Measurements from ENCODE around the gene CCNE1.
"Not testable (repeated sequence)": the region's sequence is repeated elsewhere in the genome, so short reads cannot be mapped to it uniquely, and the experiment has no call there.

Gene CCNE1

DNA sequence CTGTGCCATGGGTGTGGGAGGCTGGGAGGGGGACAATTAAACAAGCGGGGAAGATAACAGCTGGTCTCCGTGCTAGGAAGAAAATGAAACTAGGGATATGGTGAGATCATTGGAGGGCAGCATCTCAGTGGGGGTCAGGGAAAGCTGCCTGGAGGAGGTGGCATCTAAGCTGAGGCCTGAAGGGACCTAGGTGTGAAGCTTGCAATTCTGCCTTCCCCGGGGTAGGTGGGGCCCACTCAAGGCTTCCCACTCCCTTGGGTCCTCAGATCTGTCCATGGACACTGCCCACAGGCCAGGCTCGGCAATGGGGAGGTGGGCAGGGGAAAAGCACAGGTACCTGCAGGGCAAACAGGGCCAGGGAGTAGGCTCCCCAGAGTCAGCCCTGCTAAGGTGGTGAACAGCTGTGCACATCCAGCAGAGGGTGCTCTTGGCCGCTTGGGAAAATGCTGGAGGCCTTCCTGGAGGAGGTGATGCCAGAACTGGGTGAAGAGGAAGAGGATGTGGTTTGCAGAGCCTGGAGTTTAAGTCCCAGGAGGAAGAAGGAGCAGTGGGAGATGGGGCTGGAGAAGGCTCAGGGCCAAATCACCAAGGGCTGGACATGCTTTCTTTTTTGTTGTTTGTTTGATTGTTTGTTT lies 25.7 kb upstream of the CCNE1 start:
- H3K4me3 ChIP-seq (ENCODE audit: low read depth, low read length) = no peak overlapping the region

DNA sequence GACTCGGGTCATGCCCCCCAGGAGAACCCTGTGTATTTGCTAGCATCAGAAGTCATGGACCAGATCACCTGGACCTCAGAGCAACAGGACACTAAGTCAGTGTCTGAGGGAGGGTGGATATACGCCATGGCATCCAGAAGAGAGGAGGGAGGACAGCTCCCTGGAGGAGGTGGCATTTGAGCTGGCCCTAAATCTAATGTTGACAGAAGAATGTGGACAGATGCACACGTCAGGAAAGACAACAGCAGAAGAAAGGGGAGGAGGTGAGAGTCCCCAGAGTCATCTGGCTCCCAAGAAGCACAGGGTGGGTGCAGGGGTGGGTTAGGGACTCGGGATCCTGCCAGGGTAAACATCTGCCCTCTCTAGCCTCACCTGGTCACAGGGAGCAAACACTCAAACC lies 24.5 kb upstream of the CCNE1 start:
- H3K4me3 ChIP-seq (ENCODE audit: low read depth, low read length) = no peak overlapping the region

DNA sequence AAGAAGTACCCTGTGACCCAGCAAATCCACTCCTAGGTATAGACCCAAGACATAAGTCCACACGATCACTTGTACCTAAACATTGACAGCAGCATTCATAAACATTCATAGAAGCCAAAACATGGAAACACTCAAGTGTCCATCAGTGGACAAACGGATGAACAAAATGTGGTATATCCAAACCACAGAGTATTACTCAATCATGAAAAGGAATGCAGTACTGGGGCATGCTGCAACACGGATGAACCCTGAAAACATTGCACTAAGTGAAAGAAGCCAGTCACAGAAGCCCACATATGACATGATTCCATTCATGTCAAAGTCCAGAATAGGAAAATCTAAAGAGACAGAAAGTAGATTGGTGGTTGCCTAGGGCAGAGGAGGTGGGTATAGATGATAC lies 22.8 kb upstream of the CCNE1 start:
- H3K4me3 ChIP-seq (ENCODE audit: low read depth, low read length) = no peak overlapping the region

DNA sequence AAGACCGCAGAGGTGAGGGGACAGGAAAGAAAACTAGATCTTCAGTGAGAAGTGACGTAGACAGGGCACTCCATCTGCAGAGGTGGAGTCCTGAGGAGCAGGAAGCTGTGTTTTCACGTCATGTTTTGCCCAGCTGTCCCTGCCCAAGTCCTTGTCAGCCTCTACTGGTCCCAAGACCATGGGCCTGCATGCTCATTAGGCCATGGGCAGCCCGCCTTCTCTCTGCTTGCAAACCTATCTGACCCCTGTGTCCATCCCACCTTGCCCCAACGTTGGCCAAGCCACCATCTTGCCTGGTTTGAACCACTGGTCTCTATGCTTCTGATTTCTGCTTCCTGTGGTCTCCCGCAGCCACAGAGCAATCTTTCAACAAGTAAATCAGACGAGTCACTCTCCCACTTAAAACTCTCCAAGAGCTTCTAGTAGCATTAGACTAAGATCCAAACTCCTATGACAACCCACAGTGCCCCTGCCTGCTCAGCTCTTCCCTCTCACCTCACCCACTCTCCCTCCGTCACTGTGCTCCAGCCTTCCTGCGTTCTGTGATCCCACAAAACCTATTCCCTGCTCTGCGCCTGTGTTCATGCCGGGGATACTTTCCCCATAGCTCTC lies 18.6 kb upstream of the CCNE1 start:
- no peak overlapping the region for H3K4me3 ChIP-seq (ENCODE audit: low read depth, low read length)

DNA sequence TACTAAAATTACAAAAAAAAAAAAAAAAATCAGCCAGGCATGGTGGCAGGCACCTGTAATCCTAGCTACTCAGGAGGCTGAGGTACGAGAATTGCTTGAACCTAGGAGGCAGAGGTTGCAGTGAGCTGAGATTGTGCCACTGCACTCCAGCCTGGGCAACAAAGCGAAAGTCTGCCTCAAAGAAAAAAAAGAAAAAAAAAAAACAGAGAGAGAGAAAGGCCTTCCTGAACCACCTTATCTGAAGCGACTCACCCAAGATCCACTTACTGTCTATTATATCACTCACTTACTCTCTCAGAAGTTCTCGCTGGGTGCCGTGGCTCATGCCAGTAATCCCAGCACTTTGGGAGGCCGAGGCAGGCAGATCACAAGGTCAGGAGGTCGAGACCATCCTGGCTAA lies 17.3 kb upstream of the CCNE1 start:
- not testable (repeated sequence) for H3K4me3 ChIP-seq (ENCODE audit: low read depth, low read length)

DNA sequence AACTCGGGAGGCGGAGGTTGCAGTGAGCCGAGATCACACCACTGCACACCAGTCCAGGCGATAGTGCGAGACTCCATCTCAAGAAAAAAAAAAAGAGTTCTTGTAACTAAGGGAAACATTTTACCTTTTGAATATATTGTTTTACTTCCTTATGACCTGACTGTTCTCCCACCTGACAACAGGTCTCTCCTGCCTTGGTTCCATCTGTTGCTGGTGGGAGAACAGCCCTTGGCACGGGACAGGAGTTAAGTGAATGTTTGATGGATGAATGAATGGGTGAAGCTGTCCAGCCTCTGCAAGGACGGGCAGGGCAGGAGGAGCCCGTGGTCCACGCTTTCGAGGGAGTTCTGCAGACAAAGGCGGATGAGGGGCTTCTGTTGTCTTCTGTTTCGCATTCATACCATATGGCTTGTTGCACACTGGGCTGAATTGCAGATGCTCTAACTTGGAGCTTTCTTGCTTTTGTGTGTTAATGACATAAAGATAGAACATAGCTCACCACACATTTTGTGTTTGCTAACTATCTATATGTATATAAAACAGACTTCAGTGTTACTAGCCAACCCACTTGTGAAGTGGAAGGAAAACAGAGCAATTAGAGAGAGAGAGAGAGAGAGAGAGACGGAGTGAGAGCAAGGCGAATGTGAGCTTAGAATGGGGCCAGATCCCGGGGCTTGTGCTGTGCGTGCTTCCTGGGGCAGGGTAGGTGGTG lies 16.2 kb upstream of the CCNE1 start:
- H3K4me3 ChIP-seq (ENCODE audit: low read depth, low read length) = no peak overlapping the region

DNA sequence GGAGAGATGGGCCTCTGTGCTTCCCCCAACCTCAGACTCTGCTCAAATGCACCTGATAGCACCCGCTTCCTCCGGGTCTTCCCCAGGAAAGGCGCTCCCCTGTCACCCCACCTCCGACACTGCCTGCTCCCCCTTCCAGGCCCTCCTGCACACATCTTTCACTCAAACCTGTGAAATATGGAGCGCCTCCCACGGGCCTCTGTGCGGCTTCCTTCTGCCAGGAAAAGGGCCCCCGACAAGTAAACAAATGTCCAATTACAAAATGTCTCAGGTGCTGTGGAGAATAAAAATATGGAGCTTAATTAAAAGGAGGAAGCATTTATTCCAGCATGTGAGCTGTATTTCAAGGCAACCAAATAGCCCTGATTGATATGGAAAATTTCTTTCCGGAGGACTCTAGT lies 15.6 kb upstream of the CCNE1 start:
- H3K4me3 ChIP-seq (ENCODE audit: low read depth, low read length) = no peak overlapping the region

DNA sequence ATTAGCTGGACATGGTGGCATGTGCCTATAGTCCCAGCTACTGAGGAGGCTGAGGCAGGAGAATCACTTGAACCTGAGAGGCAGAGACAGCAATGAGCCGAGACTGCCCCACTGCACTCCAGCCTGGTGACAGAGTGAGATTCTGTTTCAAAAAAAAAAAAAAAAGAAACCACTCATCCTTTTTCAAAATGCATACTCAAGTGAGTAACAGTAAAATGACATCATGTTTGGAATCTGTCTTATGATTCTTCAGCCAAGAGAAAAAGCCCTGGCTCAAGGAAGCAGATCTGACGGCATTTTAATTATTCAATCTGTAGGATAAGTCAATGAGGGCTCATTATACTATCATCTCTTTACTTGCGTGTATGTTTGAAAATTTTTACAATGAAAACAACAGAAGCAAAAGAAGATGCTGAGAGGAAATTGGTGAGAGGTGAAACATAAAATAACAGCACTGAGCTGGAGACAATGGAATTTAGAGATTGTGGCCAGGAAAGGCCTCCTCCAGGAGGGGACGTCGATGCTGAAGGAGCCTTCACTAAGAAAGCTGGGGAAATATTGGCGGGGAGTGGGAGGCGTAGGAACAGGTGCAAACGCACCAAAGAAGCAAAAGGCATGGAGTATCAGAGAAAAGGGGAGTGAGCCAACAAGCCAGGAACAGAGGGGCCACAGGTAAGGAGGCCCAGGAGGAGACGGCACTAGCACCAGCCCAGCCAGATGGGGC lies 12.9 kb upstream of the CCNE1 start:
- no peak overlapping the region for H3K4me3 ChIP-seq (ENCODE audit: low read depth, low read length)

DNA sequence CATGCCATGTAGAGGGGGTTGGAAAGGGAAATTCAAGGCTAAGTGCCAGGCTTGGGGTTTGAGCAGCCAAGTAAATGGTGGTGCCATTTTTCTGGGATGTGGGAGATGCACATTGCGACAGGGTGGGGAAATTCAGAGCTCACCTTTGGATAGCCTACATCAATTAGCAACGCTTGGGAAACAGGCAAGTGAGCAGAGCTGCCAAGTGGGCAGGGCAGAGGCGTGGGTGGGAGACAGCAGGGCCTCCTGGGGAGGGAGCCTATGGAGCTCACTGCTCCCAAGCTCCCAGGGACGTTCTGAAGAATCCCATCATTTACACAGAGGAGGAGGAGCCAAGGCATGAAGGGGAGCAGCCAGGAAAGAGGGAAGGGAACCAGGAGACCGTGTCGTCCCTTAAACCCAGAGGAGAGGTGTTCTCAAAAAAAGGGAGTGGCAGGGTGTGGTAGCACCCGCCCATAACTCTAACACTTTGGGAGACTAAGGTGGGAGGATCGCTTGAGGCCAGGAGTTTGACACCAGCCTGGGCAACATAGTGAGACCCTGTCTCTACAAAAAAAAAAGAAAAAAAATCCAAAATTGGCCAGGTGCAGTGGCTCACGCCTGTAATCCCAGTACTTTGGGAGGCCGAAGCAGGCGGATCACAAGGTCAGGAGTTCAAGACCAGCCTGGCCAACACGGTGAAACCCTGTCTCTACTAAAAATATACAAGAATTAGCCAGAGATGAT lies 11.5 kb upstream of the CCNE1 start:
- H3K4me3 ChIP-seq (ENCODE audit: low read depth, low read length) = no peak overlapping the region

DNA sequence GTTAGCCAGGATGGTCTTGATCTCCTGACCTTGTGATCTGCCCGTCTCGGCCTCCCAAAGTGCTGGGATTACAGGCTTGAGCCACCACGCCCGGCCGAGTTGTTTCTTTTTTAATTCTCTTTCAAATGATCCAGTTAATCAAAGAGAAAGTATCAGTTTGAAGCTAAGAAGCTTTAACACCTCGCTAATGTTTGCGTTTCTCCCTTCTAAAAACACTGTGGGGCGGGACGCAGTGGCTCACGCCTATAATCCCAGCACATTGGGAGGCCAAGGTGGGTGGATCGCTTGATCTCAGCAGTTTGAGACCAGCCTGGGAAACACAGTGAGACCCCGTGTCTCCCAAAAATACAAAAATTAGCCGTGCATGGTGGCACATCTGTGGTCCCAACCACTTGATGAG lies 7.8 kb upstream of the CCNE1 start:
- H3K4me3 ChIP-seq (ENCODE audit: low read depth, low read length) = not testable (repeated sequence)

DNA sequence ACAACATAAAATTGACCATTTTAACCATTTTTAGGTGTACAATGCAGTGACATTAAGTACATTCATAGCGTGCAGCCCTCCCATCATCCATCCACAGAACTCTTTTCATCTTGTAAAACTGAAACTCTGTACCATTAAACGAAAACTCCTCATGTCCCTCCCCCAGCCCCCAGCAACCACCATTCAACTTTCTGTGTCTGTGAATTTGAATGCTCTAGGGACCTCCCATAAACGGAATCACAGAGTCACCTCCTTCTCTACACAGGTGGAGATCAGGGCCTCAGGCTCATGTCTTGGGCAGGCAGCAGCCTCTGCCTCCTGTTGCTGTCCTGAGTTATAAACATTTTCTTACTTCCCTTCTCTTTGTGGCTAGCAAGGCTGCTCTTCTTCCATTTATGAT lies 7.3 kb upstream of the CCNE1 start:
- H3K4me3 ChIP-seq (ENCODE audit: low read depth, low read length) = no peak overlapping the region

DNA sequence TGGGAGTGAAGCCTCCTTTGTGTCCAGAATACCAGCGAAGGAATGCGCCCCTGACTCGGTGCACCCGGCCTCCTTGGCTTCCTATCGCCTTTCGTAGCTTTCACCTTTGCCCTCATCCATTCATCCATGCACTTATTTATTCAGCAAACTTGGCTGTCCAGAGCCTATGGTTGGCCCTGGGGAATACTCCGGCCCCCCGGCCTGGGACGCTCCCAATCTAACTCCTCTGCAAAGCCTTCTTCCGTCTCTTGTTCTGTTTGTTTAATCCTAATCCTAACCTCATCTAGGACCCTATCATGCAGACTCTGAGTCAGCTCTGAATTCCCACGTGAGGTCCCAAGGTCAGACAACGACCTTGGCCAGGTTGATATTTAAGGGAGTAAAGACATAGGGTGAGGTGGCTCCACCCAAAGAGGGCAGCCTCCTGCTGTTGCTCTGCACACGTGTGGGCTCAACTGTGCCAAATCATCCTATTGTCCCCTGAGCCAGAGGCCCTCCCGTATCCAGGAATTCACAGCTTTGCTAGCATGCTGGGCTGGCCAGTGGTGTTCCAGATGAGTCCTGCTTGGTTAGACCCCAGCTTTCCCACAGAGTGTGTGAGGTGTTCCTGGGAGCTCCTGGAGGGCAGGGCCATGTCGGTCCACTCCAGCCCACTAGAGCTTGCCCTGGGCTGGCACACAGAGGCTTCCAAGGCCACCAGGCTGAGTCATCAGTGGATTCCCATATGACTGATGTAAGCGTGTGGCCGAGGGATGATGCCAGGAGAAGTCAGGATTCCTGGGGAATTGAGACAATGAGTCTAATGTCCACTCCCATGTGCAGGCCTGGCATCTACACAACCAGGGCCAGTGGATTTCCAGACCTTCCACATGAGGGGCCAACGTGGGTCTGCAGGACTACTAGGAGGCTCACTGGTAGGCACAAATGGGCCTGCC lies 6.5 kb upstream of the CCNE1 start:
- no peak overlapping the region for H3K4me3 ChIP-seq (ENCODE audit: low read depth, low read length)

DNA sequence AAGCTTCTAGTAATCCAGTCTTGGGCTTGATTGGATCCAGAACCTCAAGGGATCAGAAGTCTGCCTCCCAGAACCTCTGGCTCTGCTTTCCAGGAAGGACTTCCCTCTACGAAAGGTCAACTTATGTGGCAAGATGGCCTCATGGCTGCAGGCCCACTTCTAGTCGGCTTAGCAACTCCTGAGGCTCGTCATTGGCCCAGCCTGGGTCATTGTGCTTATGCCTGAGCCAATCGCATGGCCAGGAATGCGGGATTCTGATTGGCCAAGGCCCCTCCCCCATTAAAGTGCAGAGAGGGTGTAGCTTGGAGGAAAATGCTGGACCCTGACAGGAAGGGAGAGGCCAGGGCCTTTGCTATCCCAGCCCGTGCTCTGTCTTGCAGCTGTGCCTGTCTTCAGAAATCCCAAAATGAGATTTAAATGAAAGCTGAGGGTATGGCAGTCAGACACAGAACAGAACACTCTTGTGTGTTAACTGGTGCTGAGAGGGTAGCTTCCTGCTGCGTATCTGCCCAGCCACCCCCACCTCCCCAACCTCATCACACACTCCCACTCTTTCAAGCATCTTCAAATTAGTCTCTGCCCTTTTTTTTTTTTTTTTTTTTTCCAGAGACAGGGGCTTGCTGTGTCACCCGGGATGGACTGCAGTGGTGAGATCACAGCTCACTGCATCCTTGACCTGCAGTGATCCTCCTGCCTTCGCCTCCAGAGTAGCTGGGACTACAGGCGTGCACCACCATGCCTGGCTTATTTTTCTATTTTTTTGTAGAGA lies 5.5 kb upstream of the CCNE1 start:
- no peak overlapping the region for H3K4me3 ChIP-seq (ENCODE audit: low read depth, low read length)

DNA sequence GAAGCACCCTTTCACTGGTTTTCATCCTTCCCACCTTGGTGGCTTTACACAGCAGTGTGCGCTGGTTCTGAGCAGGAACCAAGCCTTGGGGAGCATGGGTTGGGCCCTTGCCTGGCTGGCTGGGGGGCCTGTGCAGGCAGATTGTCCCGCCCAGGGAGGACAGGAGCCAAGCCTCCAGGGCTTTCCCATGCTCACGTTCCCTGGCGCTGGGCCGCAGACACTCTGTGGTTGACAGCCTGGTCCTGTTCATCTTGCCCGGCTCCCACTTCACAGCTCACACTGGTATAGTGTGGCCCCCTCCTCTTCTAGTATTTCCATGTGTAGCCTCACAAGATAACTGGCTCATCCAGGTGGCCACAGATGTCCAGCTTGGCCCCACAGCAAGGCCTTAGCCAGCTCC lies 4.6 kb upstream of the CCNE1 start:
- H3K4me3 ChIP-seq (ENCODE audit: low read depth, low read length) = no peak overlapping the region

DNA sequence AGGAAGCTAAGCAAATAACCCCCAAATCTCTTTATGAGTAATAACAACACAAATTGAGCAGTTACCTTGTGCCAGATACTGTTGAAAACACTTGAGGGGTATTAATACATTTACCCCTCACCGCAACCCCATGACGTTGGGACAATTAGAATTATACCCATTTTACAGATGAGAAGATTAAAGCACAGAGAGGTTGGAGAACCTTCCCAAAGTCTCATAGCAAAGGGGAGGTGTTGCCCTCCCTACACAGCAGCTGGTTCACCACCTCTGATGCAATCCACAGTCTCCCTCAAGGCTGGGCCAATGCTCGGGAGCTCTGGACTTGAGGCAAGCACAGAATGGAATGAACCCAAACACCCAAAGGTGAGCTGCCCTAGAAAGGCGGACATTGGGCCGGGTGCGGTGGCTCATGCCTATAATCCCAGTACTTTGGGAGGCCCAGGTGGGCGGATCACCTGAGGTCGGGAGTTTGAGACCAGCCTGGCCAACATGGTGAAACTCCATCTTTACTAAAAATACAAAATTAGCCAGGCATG lies 3.9 kb upstream of the CCNE1 start:
- no peak overlapping the region for H3K4me3 ChIP-seq (ENCODE audit: low read depth, low read length)

DNA sequence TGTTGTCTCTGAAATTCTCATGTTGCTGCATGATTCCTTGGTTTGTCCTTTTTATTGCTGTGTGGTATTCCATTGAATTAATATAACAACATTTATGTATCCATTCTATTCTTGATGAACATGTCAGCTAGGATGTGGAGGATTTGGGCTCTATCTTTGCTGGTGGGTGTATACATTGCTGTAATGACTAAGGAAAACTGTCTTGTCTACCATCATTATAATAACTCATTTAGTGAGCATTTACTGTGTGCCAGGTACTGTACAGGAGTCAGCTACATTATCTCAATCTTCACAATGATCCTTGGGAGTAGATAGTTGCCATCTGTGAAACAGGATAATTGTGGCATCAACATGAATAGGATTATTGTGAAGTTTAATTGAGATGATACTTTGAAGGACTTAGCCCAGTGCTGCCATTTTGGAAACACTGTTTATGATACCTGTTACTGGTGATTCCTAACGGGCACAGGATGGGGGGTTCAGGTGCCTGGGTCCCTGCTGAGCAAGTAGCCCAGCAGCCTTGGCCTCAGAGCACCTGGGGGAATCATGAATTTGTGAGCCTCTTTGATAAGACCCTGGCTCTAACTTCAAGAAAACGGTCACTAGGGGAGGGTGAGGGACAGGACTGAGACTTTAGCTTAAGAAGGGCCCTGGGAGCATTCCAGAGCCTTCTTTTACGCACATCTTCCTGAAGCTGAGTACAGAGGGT lies 1.8 kb upstream of the CCNE1 start:
- H3K4me3 ChIP-seq (ENCODE audit: low read depth, low read length) = no peak overlapping the region

DNA sequence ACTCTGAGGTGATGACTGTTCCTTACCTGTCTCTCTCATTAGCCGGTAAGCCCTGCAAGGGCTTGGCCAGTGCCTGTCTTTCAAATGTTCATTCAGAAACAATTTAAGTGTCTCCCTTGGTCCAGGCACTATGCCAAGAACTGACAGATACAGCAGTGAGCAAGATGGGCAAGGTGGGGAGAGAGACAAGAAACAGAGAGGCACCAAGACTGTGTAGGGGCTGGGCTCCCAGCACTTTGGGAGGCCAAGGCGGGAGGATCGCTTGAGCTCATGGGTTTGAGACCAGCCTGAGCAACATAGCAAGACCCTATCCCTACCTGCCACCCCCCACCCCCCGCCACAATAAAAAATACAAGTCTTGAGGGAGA lies 1.3 kb upstream of the CCNE1 start:
- no peak overlapping the region for H3K4me3 ChIP-seq (ENCODE audit: low read depth, low read length)

DNA sequence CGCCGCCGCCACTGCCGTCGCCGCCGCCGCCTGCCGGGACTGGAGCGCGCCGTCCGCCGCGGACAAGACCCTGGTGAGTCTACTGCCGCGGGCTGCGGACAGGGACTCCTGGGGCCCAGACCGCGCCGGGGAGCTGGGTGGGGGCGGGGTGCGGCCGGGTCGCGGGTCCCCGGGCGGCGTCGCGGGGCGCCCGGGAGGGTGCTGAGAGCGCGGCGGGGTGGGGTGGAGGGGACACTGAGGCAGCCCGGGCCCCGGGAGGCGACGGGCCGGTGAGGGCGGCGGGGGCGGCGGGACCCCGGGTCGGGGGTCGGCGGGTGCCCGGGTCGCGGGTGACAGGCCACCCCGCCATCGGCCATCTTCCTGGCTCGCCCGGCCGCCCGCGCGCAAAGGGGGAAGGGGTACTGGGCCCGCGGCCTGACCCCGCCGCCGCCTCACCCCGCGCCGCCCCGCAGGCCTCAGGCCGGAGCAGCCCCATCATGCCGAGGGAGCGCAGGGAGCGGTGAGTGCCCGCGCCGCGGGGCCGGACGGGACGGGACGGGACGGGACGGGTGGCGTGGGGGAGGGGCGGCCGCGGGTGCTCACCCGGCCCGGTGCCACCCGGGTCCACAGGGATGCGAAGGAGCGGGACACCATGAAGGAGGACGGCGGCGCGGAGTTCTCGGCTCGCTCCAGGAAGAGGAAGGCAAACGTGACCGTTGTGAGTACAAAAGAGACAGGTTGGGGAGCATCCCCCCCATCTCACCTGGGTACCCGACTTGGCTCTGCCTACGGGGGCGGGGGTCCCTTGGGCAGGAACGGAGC lies 489 bp downstream of the CCNE1 start:
- H3K4me3 ChIP-seq (ENCODE audit: low read depth, low read length) = peak overlapping the region; percentile 51

Measured in iPS-11a (cell line).